HG03103 (cell line): ENCODE measurements around the gene KDM6B.

ENCODE experiments used
- ATAC-seq: cut with Tn5 transposase; IDR thresholded peaks from one replicate; pipeline ENCODE4 v1.9.1; 2021; ENCODE audit warnings: low read depth; ENCODE audit not compliant: unreplicated experiment

The KDM6B gene

GRCh38 chr17:7840441-7840840, 6.4 kb downstream of the KDM6B start:
- ATAC-seq: no peak

DNA sequence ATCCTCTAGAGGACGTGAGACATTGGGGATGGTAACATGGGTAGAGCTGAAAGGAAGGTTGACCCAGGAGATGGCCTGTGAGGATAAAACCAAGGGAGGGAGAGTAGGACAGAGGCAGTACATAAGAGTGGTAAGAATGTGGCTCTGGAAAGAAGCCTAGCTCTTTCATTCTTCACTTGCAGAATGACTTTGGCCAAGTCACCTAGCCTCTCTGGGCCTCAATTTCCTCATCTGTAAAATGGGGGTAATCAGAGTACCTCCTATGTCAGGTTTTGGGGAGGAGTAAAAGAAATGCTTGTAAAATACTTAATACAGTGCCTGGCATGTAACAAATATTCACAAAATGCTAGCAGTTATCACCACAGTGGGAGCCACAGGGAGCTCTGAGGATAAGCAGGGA, 6.9 kb downstream of the KDM6B start:
- no peak for ATAC-seq

GRCh38 chr17:7841396-7841914, 7.4 kb downstream of the KDM6B start:
- no peak for ATAC-seq

GRCh38 chr17:7841915-7842379, 7.9 kb downstream of the KDM6B start:
- no peak for ATAC-seq

GRCh38 chr17:7842380-7843256, 8.6 kb downstream of the KDM6B start:
- no peak for ATAC-seq

- no peak for ATAC-seq
These were observed 9.2 kb downstream of the KDM6B start for GRCh38 chr17:7843257-7843535.

DNA sequence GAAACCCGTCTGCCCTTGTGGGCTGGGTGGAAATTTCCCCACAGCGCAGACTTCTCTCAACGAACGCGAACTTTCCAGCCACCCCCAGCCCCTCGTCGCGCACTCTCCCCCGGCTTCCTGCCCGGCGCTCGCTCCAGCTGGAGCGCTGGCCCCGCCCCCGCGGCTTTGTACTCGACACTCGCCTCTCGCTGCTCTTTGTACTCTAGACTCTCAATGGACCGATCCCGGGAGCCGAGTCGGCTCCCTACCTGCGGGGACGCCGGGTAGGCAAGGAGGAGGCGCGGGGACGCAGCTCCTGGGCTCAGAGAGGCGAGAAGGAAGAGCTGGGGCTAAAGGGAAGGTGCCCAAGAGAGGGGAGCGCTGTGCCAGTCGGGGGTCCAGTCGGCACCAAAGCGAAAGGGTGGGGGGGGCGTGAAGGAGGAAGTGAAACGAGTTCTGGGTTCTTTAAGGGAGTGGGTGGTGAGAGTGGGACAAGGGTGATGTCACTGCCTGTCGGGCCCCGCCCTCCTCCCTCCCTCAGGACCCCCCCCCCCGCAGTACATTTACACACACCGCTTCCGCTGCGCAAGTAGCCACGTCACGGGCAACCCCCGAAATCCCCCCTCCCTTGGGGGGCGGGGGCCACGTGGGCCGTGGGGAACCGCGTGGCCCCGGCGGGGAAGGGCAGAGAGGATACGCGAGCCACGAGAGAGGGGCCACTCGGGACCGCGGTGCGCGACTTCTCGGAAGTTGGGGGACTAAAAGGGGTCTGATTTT, 9.7 kb downstream of the KDM6B start:
- no peak for ATAC-seq

GRCh38 chr17:7844292-7845154, 10.5 kb downstream of the KDM6B start:
- no peak for ATAC-seq

GRCh38 chr17:7845359-7846062, 11.5 kb downstream of the KDM6B start:
- ATAC-seq: no peak

- ATAC-seq: no peak
These were observed 12.2 kb downstream of the KDM6B start for GRCh38 chr17:7846063-7846735.

DNA sequence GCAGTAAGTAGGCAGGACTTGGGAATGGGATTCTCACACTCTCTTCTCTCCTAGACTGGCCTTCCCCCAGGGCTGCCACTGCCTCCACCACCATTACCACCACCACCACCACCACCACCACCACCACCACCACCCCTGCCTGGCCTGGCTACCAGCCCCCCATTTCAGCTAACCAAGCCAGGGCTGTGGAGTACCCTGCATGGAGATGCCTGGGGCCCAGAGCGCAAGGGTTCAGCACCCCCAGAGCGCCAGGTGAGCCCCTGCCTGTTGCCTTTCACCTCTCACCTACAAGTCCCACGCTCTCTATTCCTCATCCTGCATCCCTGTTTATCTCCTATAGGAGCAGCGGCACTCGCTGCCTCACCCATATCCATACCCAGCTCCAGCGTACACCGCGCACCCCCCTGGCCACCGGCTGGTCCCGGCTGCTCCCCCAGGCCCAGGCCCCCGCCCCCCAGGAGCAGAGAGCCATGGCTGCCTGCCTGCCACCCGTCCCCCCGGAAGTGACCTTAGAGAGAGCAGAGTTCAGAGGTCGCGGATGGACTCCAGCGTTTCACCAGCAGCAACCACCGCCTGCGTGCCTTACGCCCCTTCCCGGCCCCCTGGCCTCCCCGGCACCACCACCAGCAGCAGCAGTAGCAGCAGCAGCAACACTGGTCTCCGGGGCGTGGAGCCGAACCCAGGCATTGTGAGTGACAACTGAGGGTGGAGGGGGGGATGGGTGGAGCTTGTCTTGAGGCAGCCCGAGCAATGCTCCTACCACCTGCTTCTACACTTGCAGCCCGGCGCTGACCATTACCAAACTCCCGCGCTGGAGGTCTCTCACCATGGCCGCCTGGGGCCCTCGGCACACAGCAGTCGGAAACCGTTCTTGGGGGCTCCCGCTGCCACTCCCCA, 13.0 kb downstream of the KDM6B start:
- ATAC-seq: no peak

DNA sequence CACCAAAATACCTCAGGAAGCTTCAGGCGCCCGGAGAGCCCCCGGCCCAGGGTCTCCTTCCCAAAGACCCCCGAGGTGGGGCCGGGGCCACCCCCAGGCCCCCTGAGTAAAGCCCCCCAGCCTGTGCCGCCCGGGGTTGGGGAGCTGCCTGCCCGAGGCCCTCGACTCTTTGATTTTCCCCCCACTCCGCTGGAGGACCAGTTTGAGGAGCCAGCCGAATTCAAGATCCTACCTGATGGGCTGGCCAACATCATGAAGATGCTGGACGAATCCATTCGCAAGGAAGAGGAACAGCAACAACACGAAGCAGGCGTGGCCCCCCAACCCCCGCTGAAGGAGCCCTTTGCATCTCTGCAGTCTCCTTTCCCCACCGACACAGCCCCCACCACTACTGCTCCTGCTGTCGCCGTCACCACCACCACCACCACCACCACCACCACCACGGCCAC, 14.1 kb downstream of the KDM6B start:
- no peak for ATAC-seq

DNA sequence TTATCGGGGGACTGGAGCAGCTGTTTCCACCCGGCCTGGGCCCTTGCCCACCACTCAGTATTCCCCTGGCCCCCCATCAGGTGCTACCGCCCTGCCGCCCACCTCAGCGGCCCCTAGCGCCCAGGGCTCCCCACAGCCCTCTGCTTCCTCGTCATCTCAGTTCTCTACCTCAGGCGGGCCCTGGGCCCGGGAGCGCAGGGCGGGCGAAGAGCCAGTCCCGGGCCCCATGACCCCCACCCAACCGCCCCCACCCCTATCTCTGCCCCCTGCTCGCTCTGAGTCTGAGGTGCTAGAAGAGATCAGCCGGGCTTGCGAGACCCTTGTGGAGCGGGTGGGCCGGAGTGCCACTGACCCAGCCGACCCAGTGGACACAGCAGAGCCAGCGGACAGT, 14.7 kb downstream of the KDM6B start:
- no peak for ATAC-seq

DNA sequence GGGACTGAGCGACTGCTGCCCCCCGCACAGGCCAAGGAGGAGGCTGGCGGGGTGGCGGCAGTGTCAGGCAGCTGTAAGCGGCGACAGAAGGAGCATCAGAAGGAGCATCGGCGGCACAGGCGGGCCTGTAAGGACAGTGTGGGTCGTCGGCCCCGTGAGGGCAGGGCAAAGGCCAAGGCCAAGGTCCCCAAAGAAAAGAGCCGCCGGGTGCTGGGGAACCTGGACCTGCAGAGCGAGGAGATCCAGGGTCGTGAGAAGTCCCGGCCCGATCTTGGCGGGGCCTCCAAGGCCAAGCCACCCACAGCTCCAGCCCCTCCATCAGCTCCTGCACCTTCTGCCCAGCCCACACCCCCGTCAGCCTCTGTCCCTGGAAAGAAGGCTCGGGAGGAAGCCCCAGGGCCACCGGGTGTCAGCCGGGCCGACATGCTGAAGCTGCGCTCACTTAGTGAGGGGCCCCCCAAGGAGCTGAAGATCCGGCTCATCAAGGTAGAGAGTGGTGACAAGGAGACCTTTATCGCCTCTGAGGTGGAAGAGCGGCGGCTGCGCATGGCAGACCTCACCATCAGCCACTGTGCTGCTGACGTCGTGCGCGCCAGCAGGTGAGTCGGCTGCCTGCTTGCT, 15.2 kb downstream of the KDM6B start:
- ATAC-seq: no peak

- no peak for ATAC-seq
These were observed 15.9 kb downstream of the KDM6B start for GRCh38 chr17:7849751-7850504.

GRCh38 chr17:7850701-7851437, 16.9 kb downstream of the KDM6B start:
- ATAC-seq: no peak
